ENCODE results near the gene GUK1. TPM values are rescaled to one million over a fixed set of nuclear protein-coding genes. Genes with fewer than 3 reads are reported as not detected.

GUK1 gene
- total and polyA plus RNA-seq, 2 experiments from 2014 or later: 87.5 to 121 TPM

GRCh38 chr1:228152097-228152917, 12.2 kb downstream of the GUK1 start (continued):
- TF ChIP-seq NANOG (IDR thresholded peaks at IDR 0.05; ENCODE audit: borderline replicate concordance) (no peak), EZH2phosphoT487 (IDR thresholded peaks at IDR 0.05; ENCODE audit: unreplicated experiment) (no peak), JUNB (IDR thresholded peaks at IDR 0.05; ENCODE audit: unreplicated experiment) (no peak), POLR2AphosphoS5 (IDR thresholded peaks at IDR 0.05; ENCODE audit: low read depth) (no peak), ZNF114 (CRISPR knock-in tag; IDR thresholded peaks at IDR 0.05) (no peak), EZH2 (IDR thresholded peaks at IDR 0.05; ENCODE audit: low read depth, unreplicated experiment) (no peak), CREB1 (CRISPR knock-in tag; IDR thresholded peaks at IDR 0.05; ENCODE audit: low read depth) (no peak), ETS1 (IDR thresholded peaks at IDR 0.05) (no peak)

DNA sequence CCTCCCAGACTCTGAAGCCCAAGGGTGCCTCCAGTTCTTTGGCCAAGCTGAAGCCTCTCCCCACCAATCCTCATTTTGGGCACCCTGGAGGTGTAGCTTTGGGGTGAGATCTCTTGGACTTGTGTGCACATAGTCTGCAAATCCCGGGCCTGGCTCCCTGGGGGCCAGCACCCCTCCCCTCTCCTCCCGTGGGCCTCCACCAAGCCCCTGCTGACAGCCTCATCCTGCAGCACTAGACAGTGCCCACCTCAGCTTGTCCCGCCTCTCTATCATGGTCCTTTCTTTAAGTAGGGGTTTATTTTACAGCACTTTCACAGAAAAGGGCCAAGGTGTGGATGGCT, 12.8 kb downstream of the GUK1 start:
- no peaks in the 10 kb centered on the region for H3F3A ChIP-seq (replicated peaks; ENCODE audit: low read depth)
- H4K20me1 ChIP-seq (replicated peaks; ENCODE audit: insufficient read depth): no peaks in the 10 kb centered on the region
- no peaks in the 10 kb centered on the region for H3K36me3 Mint-ChIP-seq (ENCODE audit: low read depth)
- no peaks in the 10 kb centered on the region for H3K79me2 ChIP-seq (replicated peaks; ENCODE audit: insufficient read depth)
- H3K36me3 ChIP-seq (ENCODE audit: insufficient read depth): no peaks in the 10 kb centered on the region
- DNase-seq (ENCODE audit: low spot score) (no peak), ATAC-seq (no peak)
- H3K27ac ChIP-seq (ENCODE audit: low read depth): no peak overlapping the region
- no peaks in the 10 kb centered on the region for H3K9me3 Mint-ChIP-seq
- no peak overlapping the region for H3K4me3 Mint-ChIP-seq
- no peaks in the 10 kb centered on the region for H3K9me2 ChIP-seq (ENCODE audit: insufficient read depth)
- no peak overlapping the region for H3K27ac Mint-ChIP-seq
- no peak overlapping the region for H3K4me3 ChIP-seq
- H2AFZ ChIP-seq: no peak overlapping the region
- H3K4me2 ChIP-seq: no peak overlapping the region
- peaks cover 20% of the 10 kb centered on the region for H3K27me3 Mint-ChIP-seq (ENCODE audit: insufficient read depth, low read depth, poor library complexity)
- H3K27me3 ChIP-seq (ENCODE audit: insufficient read depth): peaks cover 10% of the 10 kb centered on the region; the same call in 1 of the 2 replicates
- H3K4me1 Mint-ChIP-seq: peaks cover 3% of the 10 kb centered on the region; the same call in 2 of the 3 replicates
- H3K4me1 ChIP-seq (ENCODE audit: insufficient read depth): no peaks in the 10 kb centered on the region
- no peak for TF ChIP-seq ZNF331 (CRISPR knock-in tag; IDR thresholded peaks at IDR 0.05; ENCODE audit: low read depth)
- TF ChIP-seq CREB1 (CRISPR knock-in tag; IDR thresholded peaks at IDR 0.05; ENCODE audit: low read depth): no peak
- TF ChIP-seq JUNB (IDR thresholded peaks at IDR 0.05; ENCODE audit: unreplicated experiment): no peak
- no peak for TF ChIP-seq POLR2AphosphoS5 (IDR thresholded peaks at IDR 0.05; ENCODE audit: low read depth)
- no peak for TF ChIP-seq CTCF (conservative IDR thresholded peaks at IDR 0.05; ENCODE audit: low read depth in 2 of 2)
- TF ChIP-seq EZH2phosphoT487 (IDR thresholded peaks at IDR 0.05; ENCODE audit: unreplicated experiment): no peak
- no peak for TF ChIP-seq NANOG (IDR thresholded peaks at IDR 0.05; ENCODE audit: borderline replicate concordance)
- no peak for TF ChIP-seq STAT1 (IDR thresholded peaks at IDR 0.05; ENCODE audit: unreplicated experiment)
- TF ChIP-seq ZNF462 (CRISPR knock-in tag; IDR thresholded peaks at IDR 0.05): no peak
- no peak for TF ChIP-seq EZH2 (IDR thresholded peaks at IDR 0.05; ENCODE audit: low read depth, unreplicated experiment)
- no peak for TF ChIP-seq ETS1 (IDR thresholded peaks at IDR 0.05)
- TF ChIP-seq ZNF114 (CRISPR knock-in tag; IDR thresholded peaks at IDR 0.05): no peak

Data from GM23338 (cell line).